Kidney (tissue), 14 donors: ENCODE measurements around the gene RAB11FIP3. TPM values are rescaled to one million over a fixed set of nuclear protein-coding genes. Genes with fewer than 3 reads are reported as not detected.

Experiments
- DNase-seq, 5 donors: peaks; one replicate each; pipeline ENCODE4 v3.0.0-alpha.2; 2013 to 2020
- FAIRE-seq: peaks from 2 replicates; lab custom pipeline; 2012; peaks lifted over from hg19 to GRCh38; lab: Jason Lieb, UNC
- H3K27ac ChIP-seq, 2 donors: one replicate each; pipeline ENCODE4 v1.7.0; 2013; ENCODE audit warnings: low read depth in 2 of 2, low read length in 2 of 2, inconsistent platforms in 1 of 2
- H3K27me3 ChIP-seq: one replicate; pipeline ENCODE4 v1.7.1; 2013; ENCODE audit warnings: low read length, inconsistent platforms; ENCODE audit not compliant: control insufficient read depth, insufficient read depth
- H3K36me3 ChIP-seq, 3 donors: one replicate each; pipeline versions ENCODE4 v1.7.0 to v1.7.1; 2013; ENCODE audit warnings: low read length in 3 of 3, control low read depth in 1 of 3, inconsistent platforms in 1 of 3; ENCODE audit not compliant: insufficient read depth in 3 of 3, control insufficient read depth in 2 of 3
- H3K4me1 ChIP-seq, 3 donors: one replicate each; pipeline versions ENCODE4 v1.7.0 to v1.7.1; 2013; ENCODE audit warnings: low read length in 3 of 3, inconsistent platforms in 1 of 3, low read depth in 1 of 3; ENCODE audit not compliant: control insufficient read depth in 2 of 3, insufficient read depth in 2 of 3
- H3K4me3 ChIP-seq, 3 donors: one replicate each; pipeline versions ENCODE4 v1.7.0 to v1.8.1; 2013; ENCODE audit warnings: low read length in 3 of 3, control low read depth in 1 of 3, inconsistent platforms in 1 of 3
- H3K9ac ChIP-seq, 3 donors: one replicate each; pipeline versions ENCODE4 v1.7.0 to v1.7.1; 2013; ENCODE audit warnings: low read length in 3 of 3, control low read depth in 1 of 3, inconsistent platforms in 1 of 3
- H3K9me3 ChIP-seq, 3 donors: one replicate each; pipeline versions ENCODE4 v1.7.0 to v1.7.1; 2013; ENCODE audit warnings: low read length in 3 of 3, control low read depth in 1 of 3, inconsistent platforms in 1 of 3; ENCODE audit not compliant: control insufficient read depth in 2 of 3, insufficient read depth in 1 of 3
- CTCF ChIP-seq: IDR thresholded peaks from 3 replicates; pipeline ENCODE4 v1.5.1; 2012; ENCODE audit warnings: mild to moderate bottlenecking, moderate library complexity, borderline replicate concordance; ENCODE audit not compliant: insufficient read depth; ENCODE audit errors: extremely low read depth
- intact Hi-C: fragments of 100-400 bp; cut with DNase I; formaldehyde crosslinking; loops from one replicate; pipeline ENCODE4 v1.11.1; 2022
- microRNA-seq: library from miRNA; unstranded; fragments of <30 nt; microRNA quantifications from one replicate; pipeline ENCODE4 v1.2.0, GENCODE V29; 2020
- polyA plus RNA-seq: library from polyadenylated mRNA; stranded (reverse); fragments of 350-450 nt; fragmentation: Illumina TruSeq; extraction: RNeasy Lipid Tissue Mini Kit (QIAGEN cat#74804); gene quantifications from one replicate; pipeline ENCODE4 v1.2.3, GENCODE V29; 2014; ENCODE audit warnings: low read depth, low replicate concordance; ENCODE audit not compliant: insufficient read depth
- total RNA-seq: library from RNA; stranded (reverse); fragmentation: NEBNext Ultra II Directional; extraction: Animal tissue kit (Norgen Biotek cat#: 25700); gene quantifications from one replicate; pipeline ENCODE4 v1.2.1, GENCODE V29; 2021
- donor health status: control.
- donor health status: control.
- donor health status: control.
- donor health status: control.
- donor health status: control.
- donor health status: DM: yes; HTN: yes; CAD: no.
- donor health status: Normal renal cell carcinoma (clear cell type).

The RAB11FIP3 gene
- total and polyA plus RNA-seq, 2 donors from 2014 or later = 84.9 to 162 TPM

DNA sequence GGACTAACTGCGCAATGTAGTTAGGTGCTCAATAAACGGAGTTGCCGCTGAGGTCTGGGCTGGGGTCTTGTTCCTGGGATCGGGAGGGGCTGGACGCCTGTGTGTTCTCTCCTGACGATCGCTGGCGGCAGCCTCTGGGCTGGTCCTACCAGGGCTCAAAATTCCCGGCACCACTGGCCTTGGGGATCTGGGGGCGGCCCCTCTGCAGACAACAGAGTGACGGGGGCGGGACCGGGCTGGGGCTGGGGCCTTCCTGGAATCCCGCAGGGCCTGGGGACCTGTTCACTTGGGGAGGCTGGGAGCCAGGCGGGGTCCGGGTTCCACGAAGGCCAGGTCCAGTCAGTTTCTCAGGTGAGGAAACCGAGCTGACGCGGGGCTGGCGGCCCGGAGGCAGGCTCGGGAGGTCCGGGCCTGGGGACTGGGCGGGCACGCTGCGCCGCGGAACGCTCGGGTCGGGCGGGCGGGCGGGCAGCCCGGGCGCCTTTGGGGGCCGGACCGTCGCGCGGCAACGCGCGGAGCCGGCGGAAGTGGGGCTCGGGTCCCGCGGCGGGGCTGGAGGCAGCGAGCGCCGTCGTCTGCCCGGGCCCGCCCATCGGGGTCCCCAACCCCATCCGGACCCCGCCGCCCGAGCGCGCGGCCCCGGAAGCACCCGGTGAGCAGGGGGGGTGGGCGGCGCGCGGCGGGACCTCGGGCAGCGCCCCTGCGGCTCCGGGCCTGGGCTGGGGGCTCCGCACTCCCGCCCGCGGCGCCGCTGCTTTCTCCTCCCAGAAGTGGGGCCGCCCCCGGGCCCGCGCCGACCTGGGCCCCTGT, 144.2 kb downstream of the RAB11FIP3 start, which contains the start of gene PIGQ:
TSS of gene PIGQ (plus strand) at position 524 of the 810 bp plus-strand sequence. CDS start 4,107 bp downstream, outside the sequence.
- peaks cover 0 to 46% (median 0%) of the 10 kb centered on the region in 3 donors for H3K4me1 ChIP-seq
- TF ChIP-seq CTCF = no peak
- H3K27ac ChIP-seq = peak within 1 kb of the TSS; percentile 63 to 83
- FAIRE-seq (no peak), DNase-seq (peak; percentile 69 to 90 (median 73))
- intact Hi-C loops = no loop called here
- H3K9ac ChIP-seq = peak within 1 kb of the TSS; percentile 58 to 68 (median 65)
- H3K4me3 ChIP-seq = peak within 1 kb of the TSS; percentile 73 to 87 (median 77)
- H3K9me3 ChIP-seq = no peaks in the 10 kb centered on the region
- H3K36me3 ChIP-seq = peaks cover 0 to 5% (median 2%) of the 10 kb centered on the region in 3 donors
- no peaks in the 10 kb centered on the region for H3K27me3 ChIP-seq

Small RNA genes within 50 kb of the gene (microRNA-seq; reads per million reads assigned to microRNA genes)
- gene MIR3176 = not detected
- gene MIR5587 = not detected

Other genes starting within 250 kb of the RAB11FIP3 start
- 41.1 TPM for gene HBA1, start 249.0 kb upstream of the RAB11FIP3 start, total RNA-seq
- gene HBA1, start 249.0 kb upstream of the RAB11FIP3 start, polyA plus RNA-seq = 2.6 TPM
- gene HBQ1, start 245.2 kb upstream of the RAB11FIP3 start, total RNA-seq = not detected
- gene HBQ1, start 245.2 kb upstream of the RAB11FIP3 start, polyA plus RNA-seq = not detected
- gene LUC7L, start 196.2 kb upstream of the RAB11FIP3 start, total RNA-seq = 72.0 TPM
- gene LUC7L, start 196.2 kb upstream of the RAB11FIP3 start, polyA plus RNA-seq = 56.3 TPM
- 109 TPM for gene FAM234A, start 190.8 kb upstream of the RAB11FIP3 start, total RNA-seq
- gene FAM234A, start 190.8 kb upstream of the RAB11FIP3 start, polyA plus RNA-seq = 65.3 TPM
- 5.9 TPM for gene RGS11, start 149.7 kb upstream of the RAB11FIP3 start, total RNA-seq
- 2.5 TPM for gene RGS11, start 149.7 kb upstream of the RAB11FIP3 start, polyA plus RNA-seq
- gene ARHGDIG, start 145.1 kb upstream of the RAB11FIP3 start, total RNA-seq = 0.88 TPM
- gene ARHGDIG, start 145.1 kb upstream of the RAB11FIP3 start, polyA plus RNA-seq = not detected
- not detected for gene PDIA2, start 142.5 kb upstream of the RAB11FIP3 start, total RNA-seq
- not detected for gene PDIA2, start 142.5 kb upstream of the RAB11FIP3 start, polyA plus RNA-seq
- gene AXIN1, start 72.9 kb upstream of the RAB11FIP3 start, total RNA-seq = 24.6 TPM
- 9.7 TPM for gene AXIN1, start 72.9 kb upstream of the RAB11FIP3 start, polyA plus RNA-seq
- gene MRPL28, start 55.1 kb upstream of the RAB11FIP3 start, total RNA-seq = 59.1 TPM
- gene MRPL28, start 55.1 kb upstream of the RAB11FIP3 start, polyA plus RNA-seq = 201 TPM
- gene PGAP6, start 43.7 kb upstream of the RAB11FIP3 start, total RNA-seq = 65.0 TPM
- 144 TPM for gene PGAP6, start 43.7 kb upstream of the RAB11FIP3 start, polyA plus RNA-seq
- gene NME4, start 28.4 kb upstream of the RAB11FIP3 start, total RNA-seq = 56.6 TPM
- 100 TPM for gene NME4, start 28.4 kb upstream of the RAB11FIP3 start, polyA plus RNA-seq
- 23.8 TPM for gene DECR2, start 23.8 kb upstream of the RAB11FIP3 start, total RNA-seq
- gene DECR2, start 23.8 kb upstream of the RAB11FIP3 start, polyA plus RNA-seq = 58.9 TPM
- 52.9 TPM for gene CAPN15, start 102.1 kb downstream of the RAB11FIP3 start, total RNA-seq
- 17.9 TPM for gene CAPN15, start 102.1 kb downstream of the RAB11FIP3 start, polyA plus RNA-seq
- gene PRR35, start 134.7 kb downstream of the RAB11FIP3 start, total RNA-seq = 1.8 TPM
- gene PRR35, start 134.7 kb downstream of the RAB11FIP3 start, polyA plus RNA-seq = 24.4 TPM
- gene NHLRC4, start 141.4 kb downstream of the RAB11FIP3 start, total RNA-seq = 3.3 TPM
- 17.4 TPM for gene NHLRC4, start 141.4 kb downstream of the RAB11FIP3 start, polyA plus RNA-seq
- gene PIGQ, start 144.3 kb downstream of the RAB11FIP3 start, total RNA-seq = 92.9 TPM
- 118 TPM for gene PIGQ, start 144.3 kb downstream of the RAB11FIP3 start, polyA plus RNA-seq
- gene RAB40C, start 164.4 kb downstream of the RAB11FIP3 start, total RNA-seq = 24.0 TPM
- 18.1 TPM for gene RAB40C, start 164.4 kb downstream of the RAB11FIP3 start, polyA plus RNA-seq
- 0.69 TPM for gene WFIKKN1, start 205.3 kb downstream of the RAB11FIP3 start, total RNA-seq
- gene WFIKKN1, start 205.3 kb downstream of the RAB11FIP3 start, polyA plus RNA-seq = 1.8 TPM
- 44.2 TPM for gene METTL26, start 210.7 kb downstream of the RAB11FIP3 start, total RNA-seq
- 183 TPM for gene METTL26, start 210.7 kb downstream of the RAB11FIP3 start, polyA plus RNA-seq
- 36.9 TPM for gene MCRIP2, start 216.2 kb downstream of the RAB11FIP3 start, total RNA-seq
- 265 TPM for gene MCRIP2, start 216.2 kb downstream of the RAB11FIP3 start, polyA plus RNA-seq
- 51.6 TPM for gene WDR90, start 223.7 kb downstream of the RAB11FIP3 start, total RNA-seq
- gene WDR90, start 223.7 kb downstream of the RAB11FIP3 start, polyA plus RNA-seq = 10.6 TPM
- 117 TPM for gene RHOT2, start 242.5 kb downstream of the RAB11FIP3 start, total RNA-seq
- gene RHOT2, start 242.5 kb downstream of the RAB11FIP3 start, polyA plus RNA-seq = 90.5 TPM